Ishikawa (cell line): ENCODE data around the gene TGM1.

ENCODE experiments used
- CEBPB ChIP-seq: IDR thresholded peaks from 2 replicates; pipeline ENCODE4 v1.6.1; 2012
- CREB1 ChIP-seq: IDR thresholded peaks from 2 replicates; pipeline ENCODE4 v1.6.1; 2012; ENCODE audit warnings: low read depth
- EGR1 ChIP-seq: IDR thresholded peaks from 2 replicates; pipeline ENCODE4 v1.6.1; 2012
- EP300 ChIP-seq: IDR thresholded peaks from 2 replicates; pipeline ENCODE4 v1.6.1; 2012; ENCODE audit warnings: borderline replicate concordance
- FOXM1 ChIP-seq: IDR thresholded peaks from 2 replicates; pipeline ENCODE4 v1.6.1; 2012; ENCODE audit warnings: low read depth, borderline replicate concordance
- NFIC ChIP-seq: IDR thresholded peaks from 2 replicates; pipeline ENCODE4 v1.6.1; 2012
- RAD21 ChIP-seq: IDR thresholded peaks from 2 replicates; pipeline ENCODE4 v1.6.1; 2012; ENCODE audit warnings: low read depth
- REST ChIP-seq: IDR thresholded peaks from 2 replicates; pipeline ENCODE4 v1.6.1; 2012; ENCODE audit warnings: low read depth, mild to moderate bottlenecking
- TAF1 ChIP-seq: IDR thresholded peaks from 2 replicates; pipeline ENCODE4 v1.6.1; 2012; ENCODE audit warnings: low read depth, mild to moderate bottlenecking
- TCF12 ChIP-seq: IDR thresholded peaks from 2 replicates; pipeline ENCODE4 v1.6.1; 2012; ENCODE audit warnings: low read depth
- TEAD4 ChIP-seq: IDR thresholded peaks from 2 replicates; pipeline ENCODE4 v1.6.1; 2012
- USF1 ChIP-seq: IDR thresholded peaks from 2 replicates; pipeline ENCODE4 v1.6.1; 2012
- YY1 ChIP-seq: IDR thresholded peaks from 2 replicates; pipeline ENCODE4 v1.6.1; 2012; ENCODE audit warnings: low read depth
- ZBTB7A ChIP-seq: IDR thresholded peaks from 2 replicates; pipeline ENCODE4 v1.6.1; 2012; ENCODE audit warnings: low read depth
- TF ChIP-seq, protein P1 (sequence below): IDR thresholded peaks from 2 replicates; pipeline ENCODE4 v1.6.1; 2012

TGM1 gene

DNA sequence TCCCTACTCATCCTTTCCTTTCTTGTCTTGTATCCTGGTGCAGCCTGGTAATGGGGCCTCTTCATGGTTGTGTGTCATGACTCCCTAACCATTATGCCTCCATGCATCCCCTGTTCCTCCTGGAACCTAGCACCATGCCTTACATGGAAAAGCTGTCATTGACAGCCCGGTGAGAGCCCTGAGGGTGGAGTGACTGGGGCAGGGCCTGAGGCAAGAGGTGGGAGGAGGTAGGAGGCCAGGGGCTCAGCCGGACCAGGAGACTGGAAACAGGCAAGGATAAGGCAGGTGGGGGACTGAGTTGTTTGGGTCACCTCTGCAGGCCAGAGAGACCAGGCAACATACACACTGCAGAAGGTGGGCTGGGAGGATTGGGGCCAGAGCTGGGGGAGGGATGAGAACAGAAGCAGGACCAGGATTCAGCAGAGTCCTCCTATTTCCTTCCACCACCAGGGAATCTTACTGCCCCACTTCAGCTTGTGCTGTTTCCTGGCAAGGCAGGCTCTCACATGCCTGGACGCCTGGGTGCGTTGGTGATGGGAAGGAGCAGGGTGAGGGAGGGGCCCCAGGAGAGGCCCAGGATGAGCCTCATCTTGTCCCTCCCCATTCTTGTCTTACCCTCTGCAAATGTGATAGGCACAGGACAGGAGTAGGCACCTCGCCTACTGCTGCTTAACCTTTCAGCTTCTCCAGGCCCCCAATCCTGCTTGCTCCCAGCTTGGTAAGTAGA lies 46.7 kb upstream of the TGM1 start, which contains the start of gene LTB4R2:
Gene LTB4R2, plus strand, starts transcription at position 603 of the 727 bp plus-strand sequence. CDS start 525 bp downstream, outside the sequence.
- no peak for TF ChIP-seq CREB1
- TF ChIP-seq CEBPB: no peak
- TF ChIP-seq FOXM1: no peak
- no peak for TF ChIP-seq EP300
- TF ChIP-seq TEAD4: no peak
- no peak for TF ChIP-seq EGR1
- no peak for TF ChIP-seq TAF1

DNA sequence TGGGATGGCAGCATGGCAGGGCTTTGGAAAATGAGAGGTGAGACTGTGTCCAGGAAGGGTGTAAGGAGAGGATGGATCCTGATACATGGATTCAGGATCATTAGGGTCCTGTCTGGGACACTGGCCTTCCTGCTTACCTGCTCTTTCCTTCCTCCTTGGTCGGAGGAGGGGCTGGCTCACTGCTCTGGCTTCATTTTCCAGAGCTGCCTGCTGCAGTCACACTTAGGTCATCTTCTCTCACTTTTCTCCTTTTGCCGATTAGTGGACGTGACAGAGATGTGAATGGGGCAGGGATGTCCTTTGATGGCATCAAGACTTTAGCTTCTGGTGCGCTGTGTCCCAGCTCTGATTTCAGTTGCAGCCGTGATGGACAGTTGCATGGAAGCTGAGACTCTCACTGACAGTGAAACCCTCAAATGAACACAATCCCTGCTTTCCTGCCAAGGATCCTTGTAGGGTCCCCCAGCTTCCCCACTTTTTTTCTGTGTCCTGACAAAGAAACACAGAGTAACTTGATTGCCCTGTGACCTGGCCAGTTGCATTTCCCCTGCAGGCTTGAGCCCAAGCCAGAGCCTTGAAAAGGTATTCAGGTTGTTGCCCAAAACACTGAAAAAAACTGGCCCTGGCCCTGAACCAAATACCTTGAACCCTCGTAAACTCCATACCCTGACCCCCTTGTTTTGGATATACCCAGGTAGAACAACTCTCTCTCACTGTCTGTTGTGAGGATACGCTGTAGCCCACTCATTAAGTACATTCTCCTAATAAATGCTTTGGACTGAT lies 45.6 kb upstream of the TGM1 start:
- TF ChIP-seq NFIC: no peak
- no peak for TF ChIP-seq CREB1
- no peak for TF ChIP-seq CEBPB
- no peak for TF ChIP-seq REST
- no peak for TF ChIP-seq EGR1
- TF ChIP-seq ZBTB7A: no peak
- no peak for TF ChIP-seq EP300
- TF ChIP-seq RAD21: no peak
- TF ChIP-seq TEAD4: no peak
- no peak for TF ChIP-seq USF1
- TF ChIP-seq YY1: no peak

DNA sequence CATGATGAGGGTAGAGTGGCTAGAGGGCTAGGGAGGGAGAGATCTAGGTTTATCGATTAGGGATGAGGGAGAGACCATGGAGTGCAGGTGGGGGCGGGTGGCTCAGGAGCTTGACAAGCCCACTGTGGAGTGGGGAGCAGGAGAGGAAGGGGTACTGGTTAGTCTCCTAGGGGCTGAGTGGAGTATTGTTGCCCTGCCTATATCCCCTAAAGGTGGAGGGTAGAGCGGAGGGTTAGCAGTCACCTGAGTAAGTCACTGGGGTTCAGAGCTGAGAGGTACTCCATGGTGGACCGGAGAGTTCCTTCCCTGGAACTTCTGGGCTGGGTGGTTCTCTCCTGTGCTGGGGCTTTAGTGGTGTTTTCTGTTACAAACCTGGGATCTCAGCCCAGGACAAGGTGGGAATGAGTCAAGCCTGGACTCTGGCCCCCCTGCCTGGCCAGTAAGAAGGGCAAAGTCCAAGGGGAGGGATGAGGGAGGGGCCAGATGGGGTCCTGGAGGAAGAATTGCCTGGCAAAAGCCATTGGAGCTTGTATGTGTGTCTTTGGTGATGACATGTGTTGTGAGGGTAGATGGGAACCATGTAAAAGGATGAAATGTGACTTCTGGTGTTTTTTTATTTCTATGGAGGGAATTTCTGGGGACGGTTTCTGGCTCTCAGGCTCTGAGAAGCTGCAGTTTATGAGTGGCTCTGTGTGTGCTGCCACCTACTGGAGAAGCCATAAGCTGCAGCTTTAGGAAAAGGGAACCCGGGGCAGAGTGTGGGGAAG lies 44.8 kb upstream of the TGM1 start, which contains the start of gene CIDEB:
Gene CIDEB, minus strand, starts transcription at position 403 of the 767 bp plus-strand sequence. Its CDS starts 119 bp downstream, at position 284.
- TF ChIP-seq RAD21 (peak; percentile 53), TCF12 (no peak)

DNA sequence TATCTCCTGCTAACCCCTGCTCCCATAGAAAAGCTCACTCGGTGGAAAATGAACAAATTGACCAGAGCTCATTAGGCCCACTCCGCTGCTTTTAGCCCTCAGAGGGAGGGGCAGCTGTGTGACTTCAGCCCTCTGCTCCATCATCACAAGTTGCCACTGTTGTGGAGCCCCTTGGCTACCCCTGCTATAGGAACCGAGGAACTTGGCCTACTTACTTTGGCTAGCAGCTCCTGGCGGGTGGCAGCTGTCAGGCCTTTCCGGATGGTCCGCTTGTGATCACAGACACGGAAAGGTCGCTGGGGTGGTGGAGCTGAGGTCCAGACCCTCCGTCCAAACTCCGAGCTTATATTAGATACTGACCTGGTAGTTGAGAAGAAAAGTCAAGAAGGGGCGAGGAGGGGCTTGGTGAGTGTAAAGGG lies 44.2 kb upstream of the TGM1 start:
- TF ChIP-seq EGR1 (no peak), CEBPB (no peak), YY1 (no peak), USF1 (no peak), TAF1 (no peak), TCF12 (no peak), RAD21 (no peak), REST (no peak), FOXM1 (no peak), ZBTB7A (no peak), TEAD4 (no peak)

DNA sequence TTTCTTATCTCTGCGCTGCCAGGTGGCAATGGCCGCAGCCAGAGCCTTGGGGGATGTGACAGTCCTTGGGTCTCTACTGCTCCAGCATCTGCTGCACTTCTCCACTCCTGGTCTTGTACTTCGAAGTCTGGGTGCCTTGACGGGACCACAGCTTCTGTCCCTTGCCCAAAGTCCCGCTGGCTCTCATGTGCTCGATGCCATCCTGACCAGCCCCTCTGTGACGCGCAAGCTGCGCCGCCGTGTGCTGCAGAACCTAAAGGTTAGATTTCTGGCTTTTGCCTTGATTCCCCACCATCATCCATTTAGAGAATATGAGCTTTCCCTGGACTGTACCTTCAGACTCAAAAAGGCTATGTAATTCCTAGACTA lies 41.0 kb upstream of the TGM1 start:
- no peak for TF ChIP-seq FOXM1
- TF ChIP-seq RAD21: no peak
- no peak for TF ChIP-seq ZBTB7A
- TF ChIP-seq YY1: no peak
- TF ChIP-seq EGR1: no peak
- no peak for TF ChIP-seq TCF12
- TF ChIP-seq, protein P1, sequence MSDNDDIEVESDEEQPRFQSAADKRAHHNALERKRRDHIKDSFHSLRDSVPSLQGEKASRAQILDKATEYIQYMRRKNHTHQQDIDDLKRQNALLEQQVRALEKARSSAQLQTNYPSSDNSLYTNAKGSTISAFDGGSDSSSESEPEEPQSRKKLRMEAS: no peak
- TF ChIP-seq TAF1: no peak
- TF ChIP-seq TEAD4: no peak
- no peak for TF ChIP-seq EP300
- TF ChIP-seq USF1: no peak
- no peak for TF ChIP-seq CREB1
- TF ChIP-seq NFIC: no peak
- TF ChIP-seq CEBPB: no peak
- TF ChIP-seq REST: no peak
